Measurements from ENCODE around the gene SARM1.

- TF ChIP-seq, protein P1, sequence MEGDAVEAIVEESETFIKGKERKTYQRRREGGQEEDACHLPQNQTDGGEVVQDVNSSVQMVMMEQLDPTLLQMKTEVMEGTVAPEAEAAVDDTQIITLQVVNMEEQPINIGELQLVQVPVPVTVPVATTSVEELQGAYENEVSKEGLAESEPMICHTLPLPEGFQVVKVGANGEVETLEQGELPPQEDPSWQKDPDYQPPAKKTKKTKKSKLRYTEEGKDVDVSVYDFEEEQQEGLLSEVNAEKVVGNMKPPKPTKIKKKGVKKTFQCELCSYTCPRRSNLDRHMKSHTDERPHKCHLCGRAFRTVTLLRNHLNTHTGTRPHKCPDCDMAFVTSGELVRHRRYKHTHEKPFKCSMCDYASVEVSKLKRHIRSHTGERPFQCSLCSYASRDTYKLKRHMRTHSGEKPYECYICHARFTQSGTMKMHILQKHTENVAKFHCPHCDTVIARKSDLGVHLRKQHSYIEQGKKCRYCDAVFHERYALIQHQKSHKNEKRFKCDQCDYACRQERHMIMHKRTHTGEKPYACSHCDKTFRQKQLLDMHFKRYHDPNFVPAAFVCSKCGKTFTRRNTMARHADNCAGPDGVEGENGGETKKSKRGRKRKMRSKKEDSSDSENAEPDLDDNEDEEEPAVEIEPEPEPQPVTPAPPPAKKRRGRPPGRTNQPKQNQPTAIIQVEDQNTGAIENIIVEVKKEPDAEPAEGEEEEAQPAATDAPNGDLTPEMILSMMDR (IDR thresholded peaks at IDR 0.05; ENCODE audit: insufficient read depth, low read depth, low read length), result no peak
- TF ChIP-seq EZH2 (IDR thresholded peaks at IDR 0.05; ENCODE audit: insufficient read depth, low read length), result no peak
Observed at GRCh38 chr17:28449859-28450258, 78.4 kb downstream of the SARM1 start.

Measured in astrocyte (in vitro differentiated cells and primary cell).